DOHH2 (cell line): Measurements from ENCODE around the gene AGAP2.
"Not testable (repeated sequence)": the region's sequence is repeated elsewhere in the genome, so short reads cannot be mapped to it uniquely, and the experiment has no call there.

ENCODE experiments used
- H3F3A ChIP-seq: fragments of 200-600 bp; sonication (generic), shearing (Covaris generic); 2 replicates; pipeline ENCODE4 v1.6.0; 2016; ENCODE audit warnings: antibody characterized with exemption, mild to moderate bottlenecking; ENCODE audit not compliant: control insufficient read depth, insufficient read depth
- H3K27ac ChIP-seq: fragments of 200-600 bp; sonication (generic); 2 replicates; pipeline ENCODE4 v1.5.1; 2014; ENCODE audit warnings: low read depth, mild to moderate bottlenecking, low read length, moderate library complexity
- H3K27me3 ChIP-seq: fragments of 200-600 bp; sonication (generic); 2 replicates; pipeline ENCODE4 v1.6.1; 2014; ENCODE audit warnings: mild to moderate bottlenecking, low read length, mixed read lengths; ENCODE audit not compliant: control insufficient read depth
- H3K36me3 ChIP-seq: fragments of 200-600 bp; sonication (generic); 2 replicates; pipeline ENCODE4 v1.6.1; 2014; ENCODE audit warnings: mild to moderate bottlenecking, low read length, moderate library complexity, mixed read lengths; ENCODE audit not compliant: control insufficient read depth
- H3K4me1 ChIP-seq: fragments of 200-600 bp; sonication (generic); 2 replicates; pipeline ENCODE4 v1.6.1; 2014; ENCODE audit warnings: mild to moderate bottlenecking, low read length, mixed read lengths; ENCODE audit not compliant: control insufficient read depth
- H3K4me2 ChIP-seq: fragments of 200-600 bp; sonication (generic); 2 replicates; pipeline ENCODE4 v1.6.0; 2014; ENCODE audit warnings: mild to moderate bottlenecking, low read length, moderate library complexity
- H3K4me3 ChIP-seq: fragments of 200-600 bp; sonication (generic); 2 replicates; pipeline ENCODE4 v1.5.1; 2014; ENCODE audit warnings: mild to moderate bottlenecking, low read length, mixed read lengths
- H3K79me2 ChIP-seq: fragments of 200-600 bp; sonication (generic); 2 replicates; pipeline ENCODE4 v1.6.1; 2014; ENCODE audit warnings: mild to moderate bottlenecking, low read length, mixed read lengths; ENCODE audit not compliant: control insufficient read depth
- H3K9me2 ChIP-seq: fragments of 200-600 bp; sonication (generic); replicated peaks from 2 replicates; pipeline ENCODE4 v1.6.1; 2014; ENCODE audit warnings: mild to moderate bottlenecking, low read length, mixed read lengths; ENCODE audit not compliant: control insufficient read depth
- H3K9me3 ChIP-seq: fragments of 200-600 bp; sonication (generic); 2 replicates; pipeline ENCODE4 v1.6.1; 2014; ENCODE audit warnings: antibody characterized with exemption, low read length, mixed read lengths; ENCODE audit not compliant: control insufficient read depth, insufficient read depth
- H4K20me1 ChIP-seq: fragments of 200-600 bp; sonication (generic); 2 replicates; pipeline ENCODE4 v1.6.0; 2014; ENCODE audit warnings: low read depth, mild to moderate bottlenecking, antibody characterized with exemption, low read length, moderate library complexity; ENCODE audit not compliant: control insufficient read depth, insufficient read depth
- EZH2phosphoT487 ChIP-seq: fragments of 200-600 bp; sonication (generic); IDR thresholded peaks from 2 replicates; pipeline ENCODE4 v1.6.1; 2017; ENCODE audit warnings: borderline replicate concordance, mild to moderate bottlenecking, antibody characterized with exemption, low read length, moderate library complexity, mixed read lengths
- TF ChIP-seq, protein P1 (sequence below): fragments of 200-600 bp; sonication (generic); IDR thresholded peaks from one replicate; pipeline ENCODE4 v1.5.1; 2014; ENCODE audit warnings: antibody characterized with exemption, mild to moderate bottlenecking, low read depth, low read length; ENCODE audit not compliant: poor library complexity, severe bottlenecking

AGAP2 gene

DNA sequence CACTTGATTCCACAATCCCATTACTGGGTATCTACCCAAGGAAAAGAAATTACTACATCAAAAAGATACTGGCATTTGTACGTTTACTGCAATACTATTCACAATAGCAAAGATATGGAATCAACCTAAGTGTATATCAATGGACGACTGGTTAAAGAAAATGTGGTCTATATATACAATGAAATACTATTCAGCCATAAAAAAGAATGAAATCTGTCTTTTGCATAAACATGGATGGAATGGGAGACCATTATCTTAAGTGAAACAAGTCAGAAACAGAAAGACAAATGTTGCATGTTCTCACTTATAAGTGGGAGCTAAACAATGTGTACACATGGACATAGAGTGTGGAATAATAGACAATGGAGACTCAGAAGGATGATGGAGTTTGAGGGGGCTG is 49.6 kb downstream of the AGAP2 start:
- Histone ChIP-seq H3K27me3 (peaks cover 8% of the 10 kb centered on the region; the same call in 1 of the 2 replicates), H3K4me2 (no peak overlapping the region), H3K27ac (no peak overlapping the region), H3K4me3 (no peak overlapping the region), H3K79me2 (no peaks in the 10 kb centered on the region), H3K4me1 (peaks cover 14% of the 10 kb centered on the region), H3K9me2 (no peaks in the 10 kb centered on the region), H3K36me3 (no peaks in the 10 kb centered on the region), H4K20me1 (no peaks in the 10 kb centered on the region), H3K9me3 (no peaks in the 10 kb centered on the region), H3F3A (no peaks in the 10 kb centered on the region)
- TF ChIP-seq EZH2phosphoT487, result no peak
- TF ChIP-seq, protein P1, sequence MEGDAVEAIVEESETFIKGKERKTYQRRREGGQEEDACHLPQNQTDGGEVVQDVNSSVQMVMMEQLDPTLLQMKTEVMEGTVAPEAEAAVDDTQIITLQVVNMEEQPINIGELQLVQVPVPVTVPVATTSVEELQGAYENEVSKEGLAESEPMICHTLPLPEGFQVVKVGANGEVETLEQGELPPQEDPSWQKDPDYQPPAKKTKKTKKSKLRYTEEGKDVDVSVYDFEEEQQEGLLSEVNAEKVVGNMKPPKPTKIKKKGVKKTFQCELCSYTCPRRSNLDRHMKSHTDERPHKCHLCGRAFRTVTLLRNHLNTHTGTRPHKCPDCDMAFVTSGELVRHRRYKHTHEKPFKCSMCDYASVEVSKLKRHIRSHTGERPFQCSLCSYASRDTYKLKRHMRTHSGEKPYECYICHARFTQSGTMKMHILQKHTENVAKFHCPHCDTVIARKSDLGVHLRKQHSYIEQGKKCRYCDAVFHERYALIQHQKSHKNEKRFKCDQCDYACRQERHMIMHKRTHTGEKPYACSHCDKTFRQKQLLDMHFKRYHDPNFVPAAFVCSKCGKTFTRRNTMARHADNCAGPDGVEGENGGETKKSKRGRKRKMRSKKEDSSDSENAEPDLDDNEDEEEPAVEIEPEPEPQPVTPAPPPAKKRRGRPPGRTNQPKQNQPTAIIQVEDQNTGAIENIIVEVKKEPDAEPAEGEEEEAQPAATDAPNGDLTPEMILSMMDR, result no peak

DNA sequence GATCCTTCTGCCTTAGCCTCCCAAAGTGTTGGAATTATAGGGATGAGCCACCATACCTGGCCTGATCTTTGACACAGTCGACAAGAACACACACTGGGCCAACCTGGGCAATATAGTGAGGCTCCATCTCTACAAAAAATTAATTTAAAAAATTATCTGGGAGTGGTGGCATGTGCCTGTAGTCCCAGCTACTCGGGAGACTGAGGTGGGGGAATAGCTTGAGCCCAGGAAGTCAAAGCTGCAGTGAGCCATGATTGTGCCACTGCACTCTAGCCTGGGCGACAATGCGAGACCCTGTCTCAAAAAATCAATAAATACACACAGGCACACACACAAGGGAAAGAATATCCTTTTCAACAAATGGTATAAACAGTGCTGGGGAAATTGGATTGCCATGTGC is 50.7 kb downstream of the AGAP2 start:
- H3K27ac ChIP-seq, result no peak overlapping the region
- H3K36me3 ChIP-seq, result no peaks in the 10 kb centered on the region
- no peaks in the 10 kb centered on the region for H3K79me2 ChIP-seq
- no peaks in the 10 kb centered on the region for H3K9me2 ChIP-seq
- H3F3A ChIP-seq, result no peaks in the 10 kb centered on the region
- H3K4me2 ChIP-seq, result peak overlapping the region; percentile 39
- TF ChIP-seq, protein P1, result no peak
- TF ChIP-seq EZH2phosphoT487, result no peak
- no peaks in the 10 kb centered on the region for H4K20me1 ChIP-seq
- H3K4me1 ChIP-seq, result peaks cover 9% of the 10 kb centered on the region
- no peaks in the 10 kb centered on the region for H3K9me3 ChIP-seq
- no peak overlapping the region for H3K4me3 ChIP-seq
- H3K27me3 ChIP-seq, result peaks cover 8% of the 10 kb centered on the region; the same call in 1 of the 2 replicates

DNA sequence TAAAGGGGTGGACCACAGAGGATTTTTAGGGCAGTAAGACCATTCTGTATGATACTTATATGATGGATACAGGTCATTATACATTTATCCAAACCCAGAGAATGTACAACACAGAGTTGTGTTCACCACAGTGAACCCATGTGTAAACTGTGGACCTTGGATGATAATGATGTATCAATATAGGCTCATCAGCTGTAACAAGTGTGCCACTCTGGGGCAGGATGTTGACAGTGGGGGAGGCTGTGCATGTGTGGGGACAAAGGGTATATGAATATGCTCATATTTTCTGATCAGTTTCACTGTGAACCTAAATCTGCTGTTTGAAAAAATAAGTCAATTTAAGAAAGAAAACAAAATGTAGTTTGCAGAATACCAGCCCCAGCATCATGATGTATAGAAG is 58.8 kb downstream of the AGAP2 start:
- Histone ChIP-seq H3K36me3 (no peaks in the 10 kb centered on the region), H3K27ac (no peak overlapping the region), H3K4me3 (no peak overlapping the region), H3F3A (no peaks in the 10 kb centered on the region), H3K4me2 (no peak overlapping the region), H4K20me1 (no peaks in the 10 kb centered on the region), H3K27me3 (peaks cover 6% of the 10 kb centered on the region; the same call in 1 of the 2 replicates), H3K4me1 (no peaks in the 10 kb centered on the region), H3K79me2 (no peaks in the 10 kb centered on the region), H3K9me2 (no peaks in the 10 kb centered on the region), H3K9me3 (no peaks in the 10 kb centered on the region)
- TF ChIP-seq, protein P1, result no peak

DNA sequence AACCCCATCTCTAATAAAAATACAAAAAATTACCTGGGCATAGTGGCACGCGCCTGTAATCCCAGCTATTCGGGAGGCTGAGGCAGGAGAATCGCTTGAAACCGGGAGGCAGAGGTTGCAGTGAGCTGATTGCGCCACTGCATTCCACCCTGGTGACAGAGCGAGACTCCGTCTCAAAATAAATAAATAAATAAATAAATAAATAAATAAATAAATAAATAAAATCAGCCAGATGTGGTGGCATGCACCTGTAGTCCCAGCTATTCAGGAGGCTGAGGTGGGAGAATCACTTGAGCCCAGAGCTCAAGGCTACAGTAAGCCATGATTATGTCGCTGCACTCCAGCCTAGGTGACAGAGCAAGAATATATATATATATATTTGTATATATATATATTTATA is 60.6 kb downstream of the AGAP2 start:
- H4K20me1 ChIP-seq, H3K4me1 ChIP-seq, H3K4me3 ChIP-seq, H3K36me3 ChIP-seq, H3K27ac ChIP-seq, H3K4me2 ChIP-seq, H3K9me3 ChIP-seq, H3F3A ChIP-seq, H3K9me2 ChIP-seq, H3K79me2 ChIP-seq, H3K27me3 ChIP-seq: not testable (repeated sequence)
